VCaP (cell line): ENCODE measurements around the gene WDR76.
"Not testable (repeated sequence)": the region's sequence is repeated elsewhere in the genome, so short reads cannot be mapped to it uniquely, and the experiment has no call there.

ENCODE experiments used
- H3K27ac ChIP-seq: fragments of 450-650 bp; 2 replicates; pipeline ENCODE4 v1.5.1; 2017
- TF ChIP-seq, protein P1 (sequence below): fragments of 450-650 bp; conservative IDR thresholded peaks from 2 replicates; pipeline ENCODE4 v1.5.1; 2017; ENCODE audit warnings: mild to moderate bottlenecking, moderate library complexity

Gene WDR76

DNA sequence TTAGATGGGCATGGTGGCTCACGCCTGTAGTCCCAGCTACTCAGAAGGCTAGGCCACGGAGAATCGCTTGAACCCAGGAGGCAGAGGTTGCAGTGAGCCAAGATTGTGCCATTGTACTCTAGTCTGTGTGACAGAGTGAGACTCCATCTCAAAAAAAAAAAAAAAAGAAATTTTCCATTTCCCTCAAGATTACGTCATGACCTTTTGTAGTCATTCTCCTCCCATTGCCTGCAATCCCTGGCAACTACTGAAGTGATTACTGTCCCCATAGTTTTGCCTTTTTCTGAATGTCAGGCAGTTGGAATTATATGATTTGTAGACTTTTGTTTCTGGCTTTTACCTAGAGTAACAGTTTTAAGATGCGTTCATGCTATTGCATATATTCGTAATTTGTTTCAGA, 28.0 kb downstream of the WDR76 start:
- TF ChIP-seq, protein P1, sequence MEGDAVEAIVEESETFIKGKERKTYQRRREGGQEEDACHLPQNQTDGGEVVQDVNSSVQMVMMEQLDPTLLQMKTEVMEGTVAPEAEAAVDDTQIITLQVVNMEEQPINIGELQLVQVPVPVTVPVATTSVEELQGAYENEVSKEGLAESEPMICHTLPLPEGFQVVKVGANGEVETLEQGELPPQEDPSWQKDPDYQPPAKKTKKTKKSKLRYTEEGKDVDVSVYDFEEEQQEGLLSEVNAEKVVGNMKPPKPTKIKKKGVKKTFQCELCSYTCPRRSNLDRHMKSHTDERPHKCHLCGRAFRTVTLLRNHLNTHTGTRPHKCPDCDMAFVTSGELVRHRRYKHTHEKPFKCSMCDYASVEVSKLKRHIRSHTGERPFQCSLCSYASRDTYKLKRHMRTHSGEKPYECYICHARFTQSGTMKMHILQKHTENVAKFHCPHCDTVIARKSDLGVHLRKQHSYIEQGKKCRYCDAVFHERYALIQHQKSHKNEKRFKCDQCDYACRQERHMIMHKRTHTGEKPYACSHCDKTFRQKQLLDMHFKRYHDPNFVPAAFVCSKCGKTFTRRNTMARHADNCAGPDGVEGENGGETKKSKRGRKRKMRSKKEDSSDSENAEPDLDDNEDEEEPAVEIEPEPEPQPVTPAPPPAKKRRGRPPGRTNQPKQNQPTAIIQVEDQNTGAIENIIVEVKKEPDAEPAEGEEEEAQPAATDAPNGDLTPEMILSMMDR, result no peak
- no peak overlapping the region for H3K27ac ChIP-seq

DNA sequence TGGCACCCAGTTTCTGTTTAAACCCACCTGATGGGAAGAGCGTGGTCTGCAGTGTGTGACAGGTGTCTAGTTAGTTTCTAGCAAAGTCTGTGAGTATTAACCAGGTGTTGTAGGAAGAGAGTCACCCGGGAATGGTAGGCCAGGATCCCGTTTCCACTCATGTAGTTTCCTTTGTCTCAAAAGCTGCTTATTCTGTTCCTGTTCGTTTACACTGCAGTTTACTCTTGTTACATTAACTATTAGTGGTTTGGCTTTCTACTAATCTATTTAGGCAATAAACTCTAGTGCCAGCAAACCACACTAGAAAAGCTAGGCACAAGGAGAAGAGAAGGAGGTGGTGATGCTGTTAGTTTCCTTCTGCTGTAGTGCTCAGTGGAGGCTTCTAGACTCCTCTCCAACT, 32.7 kb downstream of the WDR76 start:
- TF ChIP-seq, protein P1, result no peak
- peak overlapping the region; percentile 82 for H3K27ac ChIP-seq

DNA sequence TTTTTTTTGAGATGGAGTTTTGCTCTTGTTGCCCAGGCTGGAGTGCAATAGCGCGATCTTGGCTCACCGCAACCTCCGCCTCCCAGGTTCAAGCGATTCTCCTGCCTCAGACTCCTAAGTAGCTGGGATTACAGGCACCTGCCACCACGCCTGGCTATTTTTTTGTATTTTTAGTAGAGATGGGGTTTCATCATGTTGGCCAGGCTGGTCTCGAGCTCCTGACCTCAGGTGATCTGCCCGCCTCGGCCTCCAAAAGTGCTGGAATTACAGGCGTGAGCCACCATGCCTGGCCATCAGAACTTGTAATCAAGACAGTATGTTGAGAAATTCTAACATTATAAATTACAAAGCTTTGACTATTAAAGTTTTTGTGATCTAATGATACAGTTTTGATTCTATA, 39.8 kb downstream of the WDR76 start:
- H3K27ac ChIP-seq, result not testable (repeated sequence)

DNA sequence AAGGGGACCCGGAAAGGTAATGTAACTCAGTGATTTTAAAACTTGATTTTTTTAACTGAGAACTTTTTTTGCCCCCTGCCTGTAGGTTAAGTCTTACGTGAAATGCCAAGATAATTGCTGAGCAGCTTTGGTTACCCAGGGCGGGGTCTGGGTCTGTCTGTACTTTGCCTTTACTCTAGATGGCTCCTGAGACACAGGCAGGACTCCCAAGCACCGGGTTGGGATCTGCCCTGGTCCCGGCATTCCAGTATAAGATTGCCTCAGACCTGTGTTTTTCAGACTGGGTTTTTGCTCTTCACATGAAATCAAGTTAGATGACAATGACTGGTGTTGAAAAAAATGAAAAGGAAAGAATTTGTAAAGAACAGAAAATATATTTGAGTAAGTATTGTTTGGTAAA, 40.3 kb downstream of the WDR76 start:
- H3K27ac ChIP-seq, result no peak overlapping the region
- TF ChIP-seq, protein P1, result no peak

DNA sequence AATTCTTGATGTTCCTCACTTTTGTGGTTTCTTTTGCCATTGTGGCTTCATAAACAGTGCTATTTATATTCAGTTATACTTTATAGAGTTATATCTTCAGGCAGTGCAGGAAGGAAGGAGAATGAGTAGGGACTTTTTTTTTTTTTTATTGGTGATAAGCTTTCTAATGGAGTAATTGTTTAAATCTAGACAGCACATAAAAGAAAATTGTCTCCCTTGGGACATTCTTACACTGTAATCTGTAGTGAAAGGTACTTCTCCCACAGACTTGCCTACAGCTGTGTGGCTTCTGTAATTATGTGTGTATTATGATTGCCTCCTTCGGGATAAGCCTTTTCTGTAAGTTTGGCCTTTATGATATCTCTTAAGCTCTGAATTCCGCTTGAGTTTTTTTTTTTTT, 41.6 kb downstream of the WDR76 start:
- H3K27ac ChIP-seq, result no peak overlapping the region

DNA sequence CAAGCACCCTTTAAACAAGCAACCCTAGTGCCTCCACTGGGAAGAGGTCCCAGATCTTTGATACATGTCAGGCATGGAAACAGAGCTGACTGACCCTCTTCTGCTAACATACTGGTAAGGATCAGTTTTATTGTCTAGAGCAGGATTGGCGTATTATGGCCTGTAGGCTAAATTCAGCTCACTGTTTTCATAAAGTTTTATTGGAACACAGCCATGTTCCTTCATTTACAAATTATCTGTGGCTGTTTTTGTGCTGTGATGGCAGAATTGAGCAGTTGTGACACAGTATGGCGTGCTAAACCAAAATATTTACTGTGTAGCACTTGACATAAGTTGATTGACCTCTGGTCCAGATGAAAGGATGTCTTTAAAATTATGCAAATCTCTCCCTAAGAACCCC, 45.0 kb downstream of the WDR76 start:
- H3K27ac ChIP-seq, result no peak overlapping the region
- TF ChIP-seq, protein P1, result no peak

More for the DNA sequence above, 41.6 kb downstream of the WDR76 start:
- TF ChIP-seq, protein P1, result no peak

DNA sequence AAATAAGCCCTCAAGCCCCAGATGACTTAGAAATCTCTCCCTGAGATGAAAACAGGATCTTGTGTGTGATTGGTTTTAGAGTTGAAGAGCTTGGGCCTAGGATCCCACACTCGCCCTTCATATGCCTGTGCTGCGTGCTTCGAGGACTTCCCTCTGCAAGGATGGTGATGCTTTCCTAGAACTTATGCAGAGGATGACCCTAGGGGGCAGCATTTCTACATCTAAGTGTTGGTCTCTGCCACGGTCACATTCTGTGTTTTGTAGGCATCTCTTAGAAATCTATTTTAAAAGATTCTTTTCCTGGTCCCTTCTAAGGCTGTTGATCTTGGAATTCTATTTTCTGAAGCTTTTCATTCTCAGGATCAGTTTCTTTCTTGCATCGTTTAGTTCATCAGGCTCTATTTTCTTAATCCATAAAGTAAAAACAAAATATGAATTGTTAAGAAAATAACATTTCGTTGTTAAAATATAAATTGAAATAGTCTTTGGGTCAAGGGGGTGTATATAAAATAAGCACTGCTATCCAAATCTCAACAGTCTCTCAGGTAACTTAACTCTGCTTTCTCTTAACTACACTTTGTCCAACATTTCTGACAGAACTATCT, 45.7 kb downstream of the WDR76 start:
- TF ChIP-seq, protein P1, result peak; percentile 79
- H3K27ac ChIP-seq, result peak overlapping the region; percentile 5; the same call in 1 of the 2 replicates

DNA sequence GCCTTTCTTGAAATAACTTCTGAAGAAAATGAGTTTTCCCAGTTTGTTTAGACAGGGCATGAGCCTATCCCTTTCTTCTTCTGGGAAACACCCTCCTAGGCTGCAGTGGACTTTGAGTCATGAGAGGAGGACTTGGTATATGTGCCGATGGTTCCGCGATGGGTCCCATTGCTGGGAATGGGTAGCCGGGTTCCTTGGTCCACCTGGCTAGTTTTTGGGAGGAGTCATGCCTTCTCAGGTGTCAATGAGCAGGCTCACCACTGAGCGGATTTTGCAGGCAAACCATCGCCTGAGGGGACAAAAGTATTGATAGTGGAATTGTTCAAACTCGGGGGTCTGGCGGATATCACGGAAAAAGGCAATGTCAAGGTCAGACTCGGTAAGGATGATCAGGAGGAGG, 46.8 kb downstream of the WDR76 start:
- TF ChIP-seq, protein P1, result no peak
- H3K27ac ChIP-seq, result no peak overlapping the region
